Choroid plexus epithelial cell (primary cell): ENCODE data around the gene SLC43A2.

ENCODE experiments used
- DNase-seq: peaks from one replicate; pipeline ENCODE4 v3.0.0-alpha.2; 2010; ENCODE audit warnings: low read depth
- H3K4me3 ChIP-seq: 2 replicates; pipeline ENCODE4 v1.5.1; 2011; ENCODE audit warnings: low read depth, mild to moderate bottlenecking, control low read depth, low read length, moderate library complexity
- CTCF ChIP-seq: conservative IDR thresholded peaks from 2 replicates; pipeline ENCODE4 v1.5.1; 2011; ENCODE audit warnings: low read depth, mild to moderate bottlenecking, control low read depth, inconsistent platforms, low read length, moderate library complexity

SLC43A2 gene

DNA sequence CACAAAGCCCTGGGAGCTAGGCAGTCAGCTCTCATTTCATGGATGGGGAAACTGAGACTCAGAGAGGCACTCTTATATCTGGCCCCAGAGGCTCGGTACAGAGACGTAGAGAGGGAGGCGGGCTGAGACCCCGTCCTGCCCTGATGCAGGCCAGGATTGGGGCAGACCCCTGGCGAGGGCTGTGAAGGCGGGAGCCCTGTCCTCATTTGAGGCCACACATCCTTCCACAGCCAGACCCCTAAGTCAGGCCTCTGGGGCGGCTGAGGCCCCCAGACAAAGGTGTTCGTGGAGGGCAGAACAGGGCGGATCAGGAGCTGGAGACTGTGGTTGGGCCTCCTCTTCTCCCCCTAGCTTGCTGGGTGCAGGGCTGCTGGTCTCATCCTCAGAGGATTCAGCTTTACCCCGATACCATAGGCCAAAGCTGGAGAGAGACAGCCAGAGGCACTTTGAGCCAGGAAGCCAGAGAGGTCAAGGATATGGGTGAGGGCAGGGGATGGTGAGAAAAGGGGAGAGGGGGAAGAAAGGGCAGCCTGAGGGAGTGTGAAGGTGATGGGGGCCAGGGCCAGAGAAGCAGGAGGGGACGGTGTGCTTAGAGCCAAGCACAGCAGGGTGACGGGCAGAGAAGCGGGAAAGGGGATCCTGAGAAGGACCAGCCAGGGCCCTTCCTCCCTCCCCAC, 17.7 kb upstream of the SLC43A2 start:
- H3K4me3 ChIP-seq = no peak overlapping the region
- no peak for TF ChIP-seq CTCF
- no peak for DNase-seq

DNA sequence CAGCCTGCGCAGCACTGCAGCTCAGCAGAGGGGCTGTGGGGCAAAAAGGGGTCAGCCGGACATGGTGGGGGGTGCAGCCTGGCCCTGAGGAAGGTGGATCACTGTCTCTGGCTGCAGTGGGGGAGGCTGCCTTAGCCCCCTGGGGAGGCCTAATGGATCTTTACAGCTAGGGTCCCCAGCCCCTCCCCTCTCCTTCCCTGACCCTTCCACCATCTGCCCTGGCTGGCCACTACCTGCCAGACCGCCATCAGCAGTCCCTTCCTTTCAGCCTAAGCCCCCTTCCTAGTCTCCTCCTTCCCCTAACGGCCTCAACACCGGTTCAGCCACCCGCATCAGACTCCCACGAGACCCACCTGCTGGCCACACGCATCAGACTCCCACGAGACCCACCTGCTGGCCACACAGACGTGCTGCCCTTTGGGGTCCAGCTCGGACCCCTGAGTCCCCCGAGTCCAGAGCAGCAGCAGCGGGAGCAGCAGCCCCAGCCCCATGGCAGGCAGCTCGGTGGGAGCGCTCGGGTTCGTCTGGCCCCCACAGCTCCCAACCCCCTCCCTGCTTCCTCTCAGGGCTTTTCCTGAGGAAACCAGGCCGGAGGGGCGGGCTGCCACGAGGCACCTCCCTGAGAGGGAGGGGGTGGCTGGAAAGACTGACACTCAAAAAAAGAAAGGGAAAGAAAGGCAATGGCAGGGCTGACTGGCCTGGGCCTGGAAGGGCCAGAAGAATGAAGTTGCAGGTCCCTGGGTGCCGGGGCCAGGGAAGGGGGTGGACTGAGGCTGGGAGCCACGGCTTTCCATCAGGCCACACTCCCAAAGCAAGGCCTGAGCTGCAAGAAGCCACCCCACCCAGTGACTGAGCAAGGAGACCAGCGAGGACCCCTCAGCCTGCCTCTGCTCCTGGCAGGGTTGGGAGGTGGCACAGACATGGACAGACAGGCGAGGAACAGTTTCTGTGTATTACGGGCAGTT, 16.9 kb upstream of the SLC43A2 start, which contains the start of gene SCARF1:
Gene SCARF1 (minus strand): TSS at position 526 of the 965 bp plus-strand sequence. CDS start 35 bp downstream, at position 491.
- no peak within 1 kb of the TSS for H3K4me3 ChIP-seq
- DNase-seq = no peak
- no peak for TF ChIP-seq CTCF

GRCh38 chr17:1644493-1645206, 16.0 kb upstream of the SLC43A2 start:
- no peak for DNase-seq
- TF ChIP-seq CTCF = no peak
- no peak overlapping the region for H3K4me3 ChIP-seq

- H3K4me3 ChIP-seq = peak overlapping the region; percentile 47
- DNase-seq = no peak
- no peak for TF ChIP-seq CTCF
These were observed 15.4 kb upstream of the SLC43A2 start for GRCh38 chr17:1643999-1644492.

- no peak for DNase-seq
- peak overlapping the region; percentile 47 for H3K4me3 ChIP-seq
- TF ChIP-seq CTCF = peak; percentile 0
These were observed 14.8 kb upstream of the SLC43A2 start for GRCh38 chr17:1643293-1643998.

GRCh38 chr17:1641065-1641403, 12.4 kb upstream of the SLC43A2 start:
- TF ChIP-seq CTCF = no peak
- no peak for DNase-seq

More at GRCh38 chr17:1641065-1641403, 12.4 kb upstream of the SLC43A2 start:
- no peak overlapping the region for H3K4me3 ChIP-seq
